ENCODE measurements around the gene FBXL19.

FBXL19 gene

DNA sequence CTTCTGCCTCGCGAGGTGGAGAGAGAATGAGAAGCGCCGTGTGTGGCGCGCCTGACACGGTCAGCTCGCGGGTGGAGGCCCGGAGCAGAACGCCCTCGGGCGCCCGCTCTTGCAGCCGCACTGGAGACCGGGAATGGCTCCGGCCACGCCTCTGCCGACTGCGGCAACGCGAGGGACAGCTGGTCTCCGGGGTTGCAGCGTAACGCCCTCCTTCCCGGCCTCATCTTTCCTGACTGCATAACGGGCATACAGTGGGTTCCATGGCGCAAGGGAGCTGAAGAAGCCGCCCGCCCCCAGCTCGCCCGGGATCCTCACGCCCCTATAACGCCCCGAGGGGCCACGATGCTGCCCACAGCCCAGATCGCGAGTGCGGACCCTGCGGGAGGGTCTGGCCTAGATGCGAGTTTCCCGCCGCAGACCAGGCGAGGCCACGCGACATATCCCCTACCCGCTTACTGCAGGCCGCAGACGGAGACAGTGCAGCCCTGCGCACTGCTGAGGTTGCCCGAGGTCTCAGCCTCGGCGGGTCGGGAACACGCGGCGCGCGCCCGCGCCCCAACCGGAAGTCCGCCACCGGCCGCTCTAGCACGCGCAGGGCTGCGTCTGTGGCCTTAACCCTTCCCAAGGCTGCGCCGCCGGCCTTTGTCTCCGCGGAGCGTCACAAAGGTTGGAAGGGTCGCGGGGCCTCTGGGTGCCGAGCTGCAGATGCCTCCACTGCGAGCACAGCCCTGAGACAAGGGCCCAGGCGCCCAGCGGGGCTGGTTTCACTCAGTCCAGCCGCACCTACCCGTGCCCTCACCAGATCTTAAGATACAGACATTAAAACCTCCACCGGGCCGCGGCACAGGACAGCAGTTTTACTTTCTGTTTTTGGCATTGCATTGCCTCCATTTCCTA is 48.3 kb upstream of the FBXL19 start (continued):
- no peak for TF ChIP-seq ZNF514 (tag by site-specific recombination; IDR thresholded peaks at IDR 0.05)
- TF ChIP-seq ZNF837 (tag by site-specific recombination; IDR thresholded peaks at IDR 0.05), result no peak
- TF ChIP-seq GLI2 (tag by site-specific recombination; IDR thresholded peaks at IDR 0.05; ENCODE audit: borderline replicate concordance, low read depth), result no peak
- TF ChIP-seq, protein P1, sequence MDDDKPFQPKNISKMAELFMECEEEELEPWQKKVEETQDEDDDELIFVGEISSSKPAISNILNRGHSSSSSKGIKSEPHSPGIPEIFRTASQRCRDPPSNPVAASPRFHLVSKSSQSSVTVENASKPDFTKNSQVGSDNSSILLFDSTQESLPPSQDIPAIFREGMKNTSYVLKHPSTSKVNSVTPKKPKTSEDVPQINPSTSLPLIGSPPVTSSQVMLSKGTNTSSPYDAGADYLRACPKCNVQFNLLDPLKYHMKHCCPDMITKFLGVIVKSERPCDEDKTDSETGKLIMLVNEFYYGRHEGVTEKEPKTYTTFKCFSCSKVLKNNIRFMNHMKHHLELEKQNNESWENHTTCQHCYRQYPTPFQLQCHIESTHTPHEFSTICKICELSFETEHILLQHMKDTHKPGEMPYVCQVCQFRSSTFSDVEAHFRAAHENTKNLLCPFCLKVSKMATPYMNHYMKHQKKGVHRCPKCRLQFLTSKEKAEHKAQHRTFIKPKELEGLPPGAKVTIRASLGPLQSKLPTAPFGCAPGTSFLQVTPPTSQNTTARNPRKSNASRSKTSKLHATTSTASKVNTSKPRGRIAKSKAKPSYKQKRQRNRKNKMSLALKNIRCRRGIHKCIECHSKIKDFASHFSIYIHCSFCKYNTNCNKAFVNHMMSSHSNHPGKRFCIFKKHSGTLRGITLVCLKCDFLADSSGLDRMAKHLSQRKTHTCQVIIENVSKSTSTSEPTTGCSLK (tag by site-specific recombination; IDR thresholded peaks at IDR 0.05), result no peak
- peak; percentile 94 for TF ChIP-seq ZNF24 (tag by site-specific recombination; IDR thresholded peaks at IDR 0.05)
- TF ChIP-seq HOXD13 (CRISPR knock-in tag; IDR thresholded peaks at IDR 0.05; ENCODE audit: borderline replicate concordance), result peak; percentile 58; the same call in 1 of the 2 replicates
- TF ChIP-seq, protein P2, sequence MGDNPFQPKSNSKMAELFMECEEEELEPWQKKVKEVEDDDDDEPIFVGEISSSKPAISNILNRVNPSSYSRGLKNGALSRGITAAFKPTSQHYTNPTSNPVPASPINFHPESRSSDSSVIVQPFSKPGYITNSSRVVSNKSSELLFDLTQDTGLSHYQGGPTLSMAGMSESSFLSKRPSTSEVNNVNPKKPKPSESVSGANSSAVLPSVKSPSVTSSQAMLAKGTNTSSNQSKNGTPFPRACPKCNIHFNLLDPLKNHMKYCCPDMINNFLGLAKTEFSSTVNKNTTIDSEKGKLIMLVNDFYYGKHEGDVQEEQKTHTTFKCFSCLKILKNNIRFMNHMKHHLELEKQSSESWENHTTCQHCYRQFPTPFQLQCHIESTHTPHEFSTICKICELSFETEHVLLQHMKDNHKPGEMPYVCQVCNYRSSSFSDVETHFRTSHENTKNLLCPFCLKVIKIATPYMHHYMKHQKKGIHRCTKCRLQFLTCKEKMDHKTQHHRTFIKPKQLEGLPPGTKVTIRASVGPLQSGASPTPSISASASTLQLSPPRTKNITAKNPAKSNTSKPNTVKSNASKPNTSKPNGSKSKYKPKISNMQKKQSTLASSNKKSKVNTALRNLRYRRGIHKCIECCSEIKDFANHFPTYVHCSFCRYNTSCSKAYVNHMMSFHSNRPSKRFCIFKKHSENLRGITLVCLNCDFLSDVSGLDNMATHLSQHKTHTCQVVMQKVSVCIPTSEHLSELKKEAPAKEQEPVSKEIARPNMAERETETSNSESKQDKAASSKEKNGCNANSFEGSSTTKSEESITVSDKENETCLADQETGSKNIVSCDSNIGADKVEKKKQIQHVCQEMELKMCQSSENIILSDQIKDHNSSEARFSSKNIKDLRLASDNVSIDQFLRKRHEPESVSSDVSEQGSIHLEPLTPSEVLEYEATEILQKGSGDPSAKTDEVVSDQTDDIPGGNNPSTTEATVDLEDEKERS (tag by site-specific recombination; IDR thresholded peaks at IDR 0.05), result no peak
- TF ChIP-seq, protein P3, sequence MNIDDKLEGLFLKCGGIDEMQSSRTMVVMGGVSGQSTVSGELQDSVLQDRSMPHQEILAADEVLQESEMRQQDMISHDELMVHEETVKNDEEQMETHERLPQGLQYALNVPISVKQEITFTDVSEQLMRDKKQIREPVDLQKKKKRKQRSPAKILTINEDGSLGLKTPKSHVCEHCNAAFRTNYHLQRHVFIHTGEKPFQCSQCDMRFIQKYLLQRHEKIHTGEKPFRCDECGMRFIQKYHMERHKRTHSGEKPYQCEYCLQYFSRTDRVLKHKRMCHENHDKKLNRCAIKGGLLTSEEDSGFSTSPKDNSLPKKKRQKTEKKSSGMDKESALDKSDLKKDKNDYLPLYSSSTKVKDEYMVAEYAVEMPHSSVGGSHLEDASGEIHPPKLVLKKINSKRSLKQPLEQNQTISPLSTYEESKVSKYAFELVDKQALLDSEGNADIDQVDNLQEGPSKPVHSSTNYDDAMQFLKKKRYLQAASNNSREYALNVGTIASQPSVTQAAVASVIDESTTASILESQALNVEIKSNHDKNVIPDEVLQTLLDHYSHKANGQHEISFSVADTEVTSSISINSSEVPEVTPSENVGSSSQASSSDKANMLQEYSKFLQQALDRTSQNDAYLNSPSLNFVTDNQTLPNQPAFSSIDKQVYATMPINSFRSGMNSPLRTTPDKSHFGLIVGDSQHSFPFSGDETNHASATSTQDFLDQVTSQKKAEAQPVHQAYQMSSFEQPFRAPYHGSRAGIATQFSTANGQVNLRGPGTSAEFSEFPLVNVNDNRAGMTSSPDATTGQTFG (tag by site-specific recombination; IDR thresholded peaks at IDR 0.05; ENCODE audit: borderline replicate concordance), result no peak; the same call in 1 of the 2 replicates
- TF ChIP-seq, protein P4, sequence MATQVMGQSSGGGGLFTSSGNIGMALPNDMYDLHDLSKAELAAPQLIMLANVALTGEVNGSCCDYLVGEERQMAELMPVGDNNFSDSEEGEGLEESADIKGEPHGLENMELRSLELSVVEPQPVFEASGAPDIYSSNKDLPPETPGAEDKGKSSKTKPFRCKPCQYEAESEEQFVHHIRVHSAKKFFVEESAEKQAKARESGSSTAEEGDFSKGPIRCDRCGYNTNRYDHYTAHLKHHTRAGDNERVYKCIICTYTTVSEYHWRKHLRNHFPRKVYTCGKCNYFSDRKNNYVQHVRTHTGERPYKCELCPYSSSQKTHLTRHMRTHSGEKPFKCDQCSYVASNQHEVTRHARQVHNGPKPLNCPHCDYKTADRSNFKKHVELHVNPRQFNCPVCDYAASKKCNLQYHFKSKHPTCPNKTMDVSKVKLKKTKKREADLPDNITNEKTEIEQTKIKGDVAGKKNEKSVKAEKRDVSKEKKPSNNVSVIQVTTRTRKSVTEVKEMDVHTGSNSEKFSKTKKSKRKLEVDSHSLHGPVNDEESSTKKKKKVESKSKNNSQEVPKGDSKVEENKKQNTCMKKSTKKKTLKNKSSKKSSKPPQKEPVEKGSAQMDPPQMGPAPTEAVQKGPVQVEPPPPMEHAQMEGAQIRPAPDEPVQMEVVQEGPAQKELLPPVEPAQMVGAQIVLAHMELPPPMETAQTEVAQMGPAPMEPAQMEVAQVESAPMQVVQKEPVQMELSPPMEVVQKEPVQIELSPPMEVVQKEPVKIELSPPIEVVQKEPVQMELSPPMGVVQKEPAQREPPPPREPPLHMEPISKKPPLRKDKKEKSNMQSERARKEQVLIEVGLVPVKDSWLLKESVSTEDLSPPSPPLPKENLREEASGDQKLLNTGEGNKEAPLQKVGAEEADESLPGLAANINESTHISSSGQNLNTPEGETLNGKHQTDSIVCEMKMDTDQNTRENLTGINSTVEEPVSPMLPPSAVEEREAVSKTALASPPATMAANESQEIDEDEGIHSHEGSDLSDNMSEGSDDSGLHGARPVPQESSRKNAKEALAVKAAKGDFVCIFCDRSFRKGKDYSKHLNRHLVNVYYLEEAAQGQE (tag by site-specific recombination; IDR thresholded peaks at IDR 0.05), result 0 out of 2 replicates have a peak, but pooled peaks have one; percentile 29
- no peak for TF ChIP-seq ZNF169 (tag by site-specific recombination; IDR thresholded peaks at IDR 0.05)
- TF ChIP-seq ZNF529 (tag by site-specific recombination; IDR thresholded peaks at IDR 0.05; ENCODE audit: insufficient replicate concordance), result no peak
- TF ChIP-seq MYNN (tag by site-specific recombination; IDR thresholded peaks at IDR 0.05; ENCODE audit: borderline replicate concordance), result no peak
- no peak for TF ChIP-seq ZNF664 (tag by site-specific recombination; IDR thresholded peaks at IDR 0.05)
- no peak; the same call in 1 of the 2 replicates for TF ChIP-seq ZNF596 (tag by site-specific recombination; IDR thresholded peaks at IDR 0.05)
- TF ChIP-seq, protein P5, sequence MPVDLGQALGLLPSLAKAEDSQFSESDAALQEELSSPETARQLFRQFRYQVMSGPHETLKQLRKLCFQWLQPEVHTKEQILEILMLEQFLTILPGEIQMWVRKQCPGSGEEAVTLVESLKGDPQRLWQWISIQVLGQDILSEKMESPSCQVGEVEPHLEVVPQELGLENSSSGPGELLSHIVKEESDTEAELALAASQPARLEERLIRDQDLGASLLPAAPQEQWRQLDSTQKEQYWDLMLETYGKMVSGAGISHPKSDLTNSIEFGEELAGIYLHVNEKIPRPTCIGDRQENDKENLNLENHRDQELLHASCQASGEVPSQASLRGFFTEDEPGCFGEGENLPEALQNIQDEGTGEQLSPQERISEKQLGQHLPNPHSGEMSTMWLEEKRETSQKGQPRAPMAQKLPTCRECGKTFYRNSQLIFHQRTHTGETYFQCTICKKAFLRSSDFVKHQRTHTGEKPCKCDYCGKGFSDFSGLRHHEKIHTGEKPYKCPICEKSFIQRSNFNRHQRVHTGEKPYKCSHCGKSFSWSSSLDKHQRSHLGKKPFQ (tag by site-specific recombination; IDR thresholded peaks at IDR 0.05), result peak; percentile 50; the same call in 1 of the 2 replicates
- peak; percentile 94 for TF ChIP-seq ZBTB7A (tag by site-specific recombination; IDR thresholded peaks at IDR 0.05; ENCODE audit: low read depth)
- no peak for TF ChIP-seq ZNF48 (tag by site-specific recombination; IDR thresholded peaks at IDR 0.05)
- no peak for TF ChIP-seq ZNF157 (tag by site-specific recombination; IDR thresholded peaks at IDR 0.05)
- no peak for TF ChIP-seq ZNF571 (tag by site-specific recombination; IDR thresholded peaks at IDR 0.05)
- TF ChIP-seq ZNF121 (tag by site-specific recombination; IDR thresholded peaks at IDR 0.05), result peak; percentile 91; the same call in 1 of the 2 replicates
- TF ChIP-seq SCRT2 (tag by site-specific recombination; IDR thresholded peaks at IDR 0.05), result peak; percentile 63
- TF ChIP-seq ZNF132 (tag by site-specific recombination; IDR thresholded peaks at IDR 0.05; ENCODE audit: borderline replicate concordance), result no peak
- TF ChIP-seq, protein P6, sequence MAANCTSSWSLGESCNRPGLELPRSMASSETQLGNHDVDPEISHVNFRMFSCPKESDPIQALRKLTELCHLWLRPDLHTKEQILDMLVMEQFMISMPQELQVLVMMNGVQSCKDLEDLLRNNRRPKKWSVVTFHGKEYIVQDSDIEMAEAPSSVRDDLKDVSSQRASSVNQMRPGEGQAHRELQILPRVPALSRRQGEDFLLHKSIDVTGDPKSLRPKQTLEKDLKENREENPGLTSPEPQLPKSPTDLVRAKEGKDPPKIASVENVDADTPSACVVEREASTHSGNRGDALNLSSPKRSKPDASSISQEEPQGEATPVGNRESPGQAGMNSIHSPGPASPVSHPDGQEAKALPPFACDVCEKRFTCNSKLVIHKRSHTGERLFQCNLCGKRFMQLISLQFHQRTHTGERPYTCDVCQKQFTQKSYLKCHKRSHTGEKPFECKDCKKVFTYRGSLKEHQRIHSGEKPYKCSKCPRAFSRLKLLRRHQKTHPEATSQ (tag by site-specific recombination; IDR thresholded peaks at IDR 0.05), result peak; percentile 99
- 0 out of 2 replicates have a peak, but pooled peaks have one; percentile 32 for TF ChIP-seq ZIC2 (tag by site-specific recombination; IDR thresholded peaks at IDR 0.05)
